ENCODE measurements around the gene KDSR. TPM values are rescaled to one million over a fixed set of nuclear protein-coding genes. Genes with fewer than 3 reads are reported as not detected.

The KDSR gene
- total and polyA plus RNA-seq, 2 donors (not counting 1 experiment from before 2014, with no cell fraction given): 6.4 to 21.1 TPM

- no peaks in the 10 kb centered on the region for H3K27me3 Mint-ChIP-seq
- Histone ChIP-seq H3K9me3 (ENCODE audit: control extremely low read depth in 1 of 3, control insufficient read depth in 2 of 3, insufficient read depth in 1 of 3, low read length in 2 of 3) (no peaks in the 10 kb centered on the region), H3K27me3 (replicated peaks in 1 of 4; ENCODE audit: control extremely low read depth in 1 of 4, control insufficient read depth in 3 of 4, insufficient read depth in 4 of 4, low read length in 3 of 4) (no peaks in the 10 kb centered on the region), H3K4me2 (replicated peaks; ENCODE audit: low read depth, low read length, poor library complexity, severe bottlenecking) (no peak overlapping the region), H3K36me3 (replicated peaks in 1 of 2; ENCODE audit: control extremely low read depth in 1 of 2, control insufficient read depth in 1 of 2, extremely low read depth in 1 of 2, insufficient read depth in 2 of 2, low read length in 1 of 2) (peaks cover 16 to 75% of the 10 kb centered on the region in 2 experiments), H3K9ac (ENCODE audit: low read length) (no peak overlapping the region), H3K4me3 (ENCODE audit: control extremely low read depth in 1 of 5, extremely low read depth in 1 of 5, insufficient read depth in 1 of 5, low read depth in 2 of 5, low read length in 4 of 5) (no peak overlapping the region), H2AFZ (ENCODE audit: insufficient read depth, low read depth, low read length, poor library complexity, severe bottlenecking) (no peak overlapping the region), H3K4me1 (ENCODE audit: control insufficient read depth in 2 of 2, insufficient read depth in 2 of 2, low read length in 2 of 2) (no peaks in the 10 kb centered on the region), H3K79me2 (ENCODE audit: control insufficient read depth, insufficient read depth, low read length) (no peaks in the 10 kb centered on the region), H3K27ac (ENCODE audit: low read length in 2 of 2) (no peak overlapping the region), H4K20me1 (ENCODE audit: control insufficient read depth, insufficient read depth, low read length, poor library complexity, severe bottlenecking) (no peaks in the 10 kb centered on the region)
- TF ChIP-seq CTCF (IDR thresholded peaks at IDR 0.05) (no peak), EZH2 (IDR thresholded peaks at IDR 0.05; ENCODE audit: borderline replicate concordance, insufficient read depth, low read depth, low read length, poor library complexity, severe bottlenecking) (no peak)
- no CpG with 5 or more reads among the region's 3 CpGs for WGBS (ENCODE audit: insufficient coverage)
- H3K9me3 Mint-ChIP-seq (ENCODE audit: insufficient read depth): no peaks in the 10 kb centered on the region
- DNase-seq (no peak), ATAC-seq (ENCODE audit: low read depth) (no peak)
- no peaks in the 10 kb centered on the region for H3K4me1 Mint-ChIP-seq
- no peak overlapping the region for H3K4me3 Mint-ChIP-seq
- no peak overlapping the region for H3K27ac Mint-ChIP-seq
- intact Hi-C loops (cut with micrococcal nuclease): no loop called here
- POLR2A ChIA-PET: no interaction called here
- CTCF ChIA-PET: interaction anchor here (1.1 to 1.5 kb wide), 2 partner anchors 16 to 44 kb away, joined by 3 to 4 read pairs; no protein-coding TSS in a partner anchor
These were observed 27.9 kb upstream of the KDSR start for GRCh38 chr18:63394954-63395353.

GRCh38 chr18:63387861-63388260, 20.9 kb upstream of the KDSR start:
- H3K27me3 ChIP-seq (replicated peaks in 1 of 4; ENCODE audit: control extremely low read depth in 1 of 4, control insufficient read depth in 3 of 4, insufficient read depth in 4 of 4, low read length in 3 of 4): no peaks in the 10 kb centered on the region
- no peak overlapping the region for H3K27ac ChIP-seq (ENCODE audit: low read length in 2 of 2)
- H3K4me1 Mint-ChIP-seq: no peaks in the 10 kb centered on the region
- intact Hi-C loops (cut with micrococcal nuclease): no loop called here
- no peak overlapping the region for H3K4me3 ChIP-seq (ENCODE audit: control extremely low read depth in 1 of 5, extremely low read depth in 1 of 5, insufficient read depth in 1 of 5, low read depth in 2 of 5, low read length in 4 of 5)
- ChIA-PET CTCF (interaction anchor here (0.7 kb wide), 2 partner anchors 42 to 366 kb away, joined by 3 read pairs; no protein-coding TSS in a partner anchor), POLR2A (no interaction called here)
- no peak overlapping the region for H3K27ac Mint-ChIP-seq
- H3K9me3 ChIP-seq (ENCODE audit: control extremely low read depth in 1 of 3, control insufficient read depth in 2 of 3, insufficient read depth in 1 of 3, low read length in 2 of 3): peaks cover 0 to 3% (median 0%) of the 10 kb centered on the region in 3 donors
- no peaks in the 10 kb centered on the region for H3K79me2 ChIP-seq (ENCODE audit: control insufficient read depth, insufficient read depth, low read length)
- no peak overlapping the region for H3K4me2 ChIP-seq (replicated peaks; ENCODE audit: low read depth, low read length, poor library complexity, severe bottlenecking)
- H3K4me3 Mint-ChIP-seq: no peak overlapping the region
- no peak for ATAC-seq (ENCODE audit: low read depth)
- TF ChIP-seq CTCF (IDR thresholded peaks at IDR 0.05): no peak
- no peak for TF ChIP-seq EZH2 (IDR thresholded peaks at IDR 0.05; ENCODE audit: borderline replicate concordance, insufficient read depth, low read depth, low read length, poor library complexity, severe bottlenecking)
- no peak overlapping the region for H2AFZ ChIP-seq (ENCODE audit: insufficient read depth, low read depth, low read length, poor library complexity, severe bottlenecking)
- no peaks in the 10 kb centered on the region for H4K20me1 ChIP-seq (ENCODE audit: control insufficient read depth, insufficient read depth, low read length, poor library complexity, severe bottlenecking)
- no peak for DNase-seq
- H3K4me1 ChIP-seq (ENCODE audit: control insufficient read depth in 2 of 2, insufficient read depth in 2 of 2, low read length in 2 of 2): no peaks in the 10 kb centered on the region
- H3K9ac ChIP-seq (ENCODE audit: low read length): no peak overlapping the region
- WGBS (ENCODE audit: insufficient coverage): no CpG with 5 or more reads among the region's 4 CpGs
- H3K36me3 ChIP-seq (replicated peaks in 1 of 2; ENCODE audit: control extremely low read depth in 1 of 2, control insufficient read depth in 1 of 2, extremely low read depth in 1 of 2, insufficient read depth in 2 of 2, low read length in 1 of 2): peaks cover 4 to 32% of the 10 kb centered on the region in 2 experiments
- H3K27me3 Mint-ChIP-seq: no peaks in the 10 kb centered on the region
- no peaks in the 10 kb centered on the region for H3K9me3 Mint-ChIP-seq (ENCODE audit: insufficient read depth)

Measured in B cell (primary cell).